HepG2 (cell line): ENCODE measurements around the gene TGM2. TPM values are rescaled to one million over a fixed set of nuclear protein-coding genes. Genes with fewer than 3 reads are reported as not detected.

Experiments
- KAT8 ChIP-seq: IDR thresholded peaks from 2 replicates; pipeline ENCODE4 v1.6.1; 2016; ENCODE audit warnings: missing genetic modification reagents, missing compliant biosample characterization
- MEF2D ChIP-seq: sonication (generic); formaldehyde crosslinking; IDR thresholded peaks from 2 replicates; pipeline ENCODE4 v1.5.1; 2020; ENCODE audit warnings: mild to moderate bottlenecking, missing genetic modification reagents
- NR2F1 ChIP-seq, 2 experiments: fragments of 450-650 bp in 1 of 2; formaldehyde crosslinking in 1 of 2; IDR thresholded peaks; 2 replicates each; pipeline versions ENCODE4 v1.5.0 to v1.6.1; 2016 to 2020; ENCODE audit warnings: mild to moderate bottlenecking in 1 of 2, missing compliant biosample characterization in 1 of 2, missing genetic modification reagents in 1 of 2, moderate library complexity in 1 of 2
- NRL ChIP-seq: sonication (generic); formaldehyde crosslinking; IDR thresholded peaks from 2 replicates; pipeline ENCODE4 v1.5.0; 2020; ENCODE audit warnings: missing genetic modification reagents, mild to moderate bottlenecking, moderate library complexity, borderline replicate concordance
- RBFOX2 ChIP-seq: fragments of 200-400 bp; formaldehyde crosslinking; IDR thresholded peaks from 2 replicates; pipeline ENCODE4 v1.6.1; 2017; ENCODE audit warnings: low read depth, mild to moderate bottlenecking, low read length
- RFXANK ChIP-seq: IDR thresholded peaks from 2 replicates; pipeline ENCODE4 v1.6.1; 2016
- SIN3B ChIP-seq: fragments of 150-350 bp; IDR thresholded peaks from 2 replicates; pipeline ENCODE4 v1.6.1; 2014; ENCODE audit warnings: low read length
- SIX4 ChIP-seq: sonication (generic); formaldehyde crosslinking; IDR thresholded peaks from 2 replicates; pipeline ENCODE4 v1.4.0; 2020; ENCODE audit warnings: missing genetic modification reagents
- SMC3 ChIP-seq: IDR thresholded peaks from 2 replicates; pipeline ENCODE4 v1.6.1; 2011; ENCODE audit warnings: low read length, improper control_type of control experiment
- SNAPC2 ChIP-seq: sonication (generic); formaldehyde crosslinking; IDR thresholded peaks from 2 replicates; pipeline ENCODE4 v1.8.1; 2022; ENCODE audit warnings: mild to moderate bottlenecking, missing genetic modification reagents
- ZNF230 ChIP-seq: sonication (generic); formaldehyde crosslinking; IDR thresholded peaks from 2 replicates; pipeline ENCODE4 v1.4.0; 2020; ENCODE audit warnings: mild to moderate bottlenecking, missing genetic modification reagents
- ZNF337 ChIP-seq: sonication (generic); formaldehyde crosslinking; IDR thresholded peaks from 2 replicates; pipeline ENCODE4 v1.5.1; 2020; ENCODE audit warnings: missing genetic modification reagents, low read depth, mild to moderate bottlenecking, borderline replicate concordance
- ZNF446 ChIP-seq: sonication (generic); formaldehyde crosslinking; IDR thresholded peaks from 2 replicates; pipeline ENCODE4 v1.5.0; 2020; ENCODE audit warnings: mild to moderate bottlenecking, missing genetic modification reagents
- polyA plus RNA-seq, 8 experiments: library from polyadenylated mRNA; depleted of rRNA in 3 of 8; stranded (reverse) in 7 of 8; unstranded in 1 of 8; fragments of >200 nt; fragmentation: Illumina TruSeq in 4 of 8; extraction: Trizol in 4 of 8; gene quantifications; 2 replicates each; pipeline versions ENCODE4 v1.2.1 to v1.2.3, GENCODE V29; 2011 to 2016; ENCODE audit warnings: low read depth in 4 of 8, missing spikeins in 1 of 8, mixed read lengths in 1 of 8; ENCODE audit not compliant: insufficient read depth in 1 of 8
- total RNA-seq, 5 experiments: library from RNA; depleted of rRNA; stranded (reverse); fragments of >200 nt; fragmentation: Illumina TruSeq; extraction: Trizol; gene quantifications; 2 replicates each; pipeline ENCODE4 v1.2.3, GENCODE V29; 2016; ENCODE audit warnings: low read depth in 1 of 5
- TF ChIP-seq, protein P1 (sequence below): sonication (generic); formaldehyde crosslinking; IDR thresholded peaks from 2 replicates; pipeline ENCODE4 v1.5.1; 2020; ENCODE audit warnings: mild to moderate bottlenecking, missing genetic modification reagents, borderline replicate concordance
- TF ChIP-seq, protein P2 (sequence below): IDR thresholded peaks from 2 replicates; pipeline ENCODE4 v1.6.1; 2012; ENCODE audit warnings: inconsistent platforms
- TF ChIP-seq, protein P3 (sequence below): sonication (generic); formaldehyde crosslinking; IDR thresholded peaks from 2 replicates; pipeline ENCODE4 v1.4.0; 2020; ENCODE audit warnings: mild to moderate bottlenecking, missing genetic modification reagents
- TF ChIP-seq, protein P4 (sequence below): sonication (generic); formaldehyde crosslinking; IDR thresholded peaks from 2 replicates; pipeline ENCODE4 v1.4.0; 2020; ENCODE audit warnings: missing genetic modification reagents
- TF ChIP-seq, protein P5 (sequence below): sonication (generic); formaldehyde crosslinking; IDR thresholded peaks from 2 replicates; pipeline ENCODE4 v1.5.0; 2020; ENCODE audit warnings: mild to moderate bottlenecking, low read depth, missing genetic modification reagents, borderline replicate concordance
- TF ChIP-seq, protein P6 (sequence below): sonication (generic); formaldehyde crosslinking; IDR thresholded peaks from 2 replicates; pipeline ENCODE4 v1.8.0; 2022; ENCODE audit warnings: missing genetic modification reagents, mild to moderate bottlenecking, borderline replicate concordance

The TGM2 gene
- total and polyA plus RNA-seq, 2 of the 13 experiments (the other 11 are each of a cell fraction or from before 2014, with no cell fraction given) = 4.2 to 46.4 TPM

DNA sequence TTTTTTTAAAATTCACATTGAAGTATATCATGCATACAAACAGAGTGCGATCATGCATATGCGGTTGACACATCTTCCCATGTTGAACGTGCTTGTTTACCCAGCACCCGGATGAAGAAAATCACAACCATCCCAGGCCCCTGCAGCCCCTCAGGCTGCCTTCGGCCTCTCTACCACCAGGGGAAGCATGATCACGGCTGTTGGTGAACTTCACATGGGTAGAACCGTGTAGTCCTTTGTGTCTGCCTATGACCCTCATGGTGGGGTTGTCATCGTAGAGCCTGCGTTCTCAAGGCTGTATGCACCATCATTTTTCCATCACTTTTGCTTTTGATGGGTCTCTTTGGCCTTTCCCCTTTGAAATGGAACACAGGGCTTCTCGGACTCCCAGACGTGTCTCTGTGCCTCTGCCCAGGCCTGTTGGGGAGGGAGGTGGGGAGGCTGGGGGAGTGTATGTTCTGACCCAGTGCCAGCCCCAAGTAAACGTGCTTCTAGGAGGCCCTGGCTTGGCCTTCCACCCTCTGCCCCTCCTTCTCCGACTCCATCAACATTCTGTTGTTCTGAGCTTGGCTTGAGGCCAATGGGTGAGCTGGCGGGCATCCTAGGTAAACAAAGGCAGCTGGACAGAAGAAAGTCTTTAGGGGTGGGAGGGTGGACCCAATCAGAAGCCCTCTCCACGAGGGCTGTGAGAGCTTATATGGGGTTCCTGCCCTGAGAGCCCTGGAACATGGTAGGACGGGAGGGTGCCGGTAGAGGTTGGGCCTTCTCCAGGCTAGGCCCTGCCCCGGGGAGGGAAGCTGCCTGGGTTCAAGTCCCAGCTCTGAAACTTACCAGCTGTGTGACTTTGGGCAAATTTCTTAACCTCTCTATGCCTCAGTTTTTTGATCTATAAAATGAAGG, 39.7 kb downstream of the TGM2 start (continued):
- TF ChIP-seq, protein P1, sequence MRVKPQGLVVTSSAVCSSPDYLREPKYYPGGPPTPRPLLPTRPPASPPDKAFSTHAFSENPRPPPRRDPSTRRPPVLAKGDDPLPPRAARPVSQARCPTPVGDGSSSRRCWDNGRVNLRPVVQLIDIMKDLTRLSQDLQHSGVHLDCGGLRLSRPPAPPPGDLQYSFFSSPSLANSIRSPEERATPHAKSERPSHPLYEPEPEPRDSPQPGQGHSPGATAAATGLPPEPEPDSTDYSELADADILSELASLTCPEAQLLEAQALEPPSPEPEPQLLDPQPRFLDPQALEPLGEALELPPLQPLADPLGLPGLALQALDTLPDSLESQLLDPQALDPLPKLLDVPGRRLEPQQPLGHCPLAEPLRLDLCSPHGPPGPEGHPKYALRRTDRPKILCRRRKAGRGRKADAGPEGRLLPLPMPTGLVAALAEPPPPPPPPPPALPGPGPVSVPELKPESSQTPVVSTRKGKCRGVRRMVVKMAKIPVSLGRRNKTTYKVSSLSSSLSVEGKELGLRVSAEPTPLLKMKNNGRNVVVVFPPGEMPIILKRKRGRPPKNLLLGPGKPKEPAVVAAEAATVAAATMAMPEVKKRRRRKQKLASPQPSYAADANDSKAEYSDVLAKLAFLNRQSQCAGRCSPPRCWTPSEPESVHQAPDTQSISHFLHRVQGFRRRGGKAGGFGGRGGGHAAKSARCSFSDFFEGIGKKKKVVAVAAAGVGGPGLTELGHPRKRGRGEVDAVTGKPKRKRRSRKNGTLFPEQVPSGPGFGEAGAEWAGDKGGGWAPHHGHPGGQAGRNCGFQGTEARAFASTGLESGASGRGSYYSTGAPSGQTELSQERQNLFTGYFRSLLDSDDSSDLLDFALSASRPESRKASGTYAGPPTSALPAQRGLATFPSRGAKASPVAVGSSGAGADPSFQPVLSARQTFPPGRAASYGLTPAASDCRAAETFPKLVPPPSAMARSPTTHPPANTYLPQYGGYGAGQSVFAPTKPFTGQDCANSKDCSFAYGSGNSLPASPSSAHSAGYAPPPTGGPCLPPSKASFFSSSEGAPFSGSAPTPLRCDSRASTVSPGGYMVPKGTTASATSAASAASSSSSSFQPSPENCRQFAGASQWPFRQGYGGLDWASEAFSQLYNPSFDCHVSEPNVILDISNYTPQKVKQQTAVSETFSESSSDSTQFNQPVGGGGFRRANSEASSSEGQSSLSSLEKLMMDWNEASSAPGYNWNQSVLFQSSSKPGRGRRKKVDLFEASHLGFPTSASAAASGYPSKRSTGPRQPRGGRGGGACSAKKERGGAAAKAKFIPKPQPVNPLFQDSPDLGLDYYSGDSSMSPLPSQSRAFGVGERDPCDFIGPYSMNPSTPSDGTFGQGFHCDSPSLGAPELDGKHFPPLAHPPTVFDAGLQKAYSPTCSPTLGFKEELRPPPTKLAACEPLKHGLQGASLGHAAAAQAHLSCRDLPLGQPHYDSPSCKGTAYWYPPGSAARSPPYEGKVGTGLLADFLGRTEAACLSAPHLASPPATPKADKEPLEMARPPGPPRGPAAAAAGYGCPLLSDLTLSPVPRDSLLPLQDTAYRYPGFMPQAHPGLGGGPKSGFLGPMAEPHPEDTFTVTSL = peak; percentile 45; the same call in 1 of the 2 replicates
- no peak for TF ChIP-seq ZNF446 (CRISPR knock-in tag)
- TF ChIP-seq, protein P2, sequence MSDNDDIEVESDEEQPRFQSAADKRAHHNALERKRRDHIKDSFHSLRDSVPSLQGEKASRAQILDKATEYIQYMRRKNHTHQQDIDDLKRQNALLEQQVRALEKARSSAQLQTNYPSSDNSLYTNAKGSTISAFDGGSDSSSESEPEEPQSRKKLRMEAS = peak; percentile 55
- no peak for TF ChIP-seq ZNF337 (CRISPR knock-in tag)
- peak; percentile 96; the same call in 1 of the 2 replicates for TF ChIP-seq SNAPC2 (CRISPR knock-in tag)
- TF ChIP-seq SIX4 (CRISPR knock-in tag) = peak; percentile 64; the same call in 1 of the 2 replicates
- peak; percentile 81 for TF ChIP-seq NRL
- peak; percentile 46 for TF ChIP-seq KAT8 (CRISPR knock-in tag)
- TF ChIP-seq, protein P3, sequence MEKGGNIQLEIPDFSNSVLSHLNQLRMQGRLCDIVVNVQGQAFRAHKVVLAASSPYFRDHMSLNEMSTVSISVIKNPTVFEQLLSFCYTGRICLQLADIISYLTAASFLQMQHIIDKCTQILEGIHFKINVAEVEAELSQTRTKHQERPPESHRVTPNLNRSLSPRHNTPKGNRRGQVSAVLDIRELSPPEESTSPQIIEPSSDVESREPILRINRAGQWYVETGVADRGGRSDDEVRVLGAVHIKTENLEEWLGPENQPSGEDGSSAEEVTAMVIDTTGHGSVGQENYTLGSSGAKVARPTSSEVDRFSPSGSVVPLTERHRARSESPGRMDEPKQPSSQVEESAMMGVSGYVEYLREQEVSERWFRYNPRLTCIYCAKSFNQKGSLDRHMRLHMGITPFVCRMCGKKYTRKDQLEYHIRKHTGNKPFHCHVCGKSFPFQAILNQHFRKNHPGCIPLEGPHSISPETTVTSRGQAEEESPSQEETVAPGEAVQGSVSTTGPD (CRISPR knock-in tag) = no peak
- peak; percentile 94 for TF ChIP-seq SMC3
- TF ChIP-seq SIN3B = no peak
- TF ChIP-seq, protein P4, sequence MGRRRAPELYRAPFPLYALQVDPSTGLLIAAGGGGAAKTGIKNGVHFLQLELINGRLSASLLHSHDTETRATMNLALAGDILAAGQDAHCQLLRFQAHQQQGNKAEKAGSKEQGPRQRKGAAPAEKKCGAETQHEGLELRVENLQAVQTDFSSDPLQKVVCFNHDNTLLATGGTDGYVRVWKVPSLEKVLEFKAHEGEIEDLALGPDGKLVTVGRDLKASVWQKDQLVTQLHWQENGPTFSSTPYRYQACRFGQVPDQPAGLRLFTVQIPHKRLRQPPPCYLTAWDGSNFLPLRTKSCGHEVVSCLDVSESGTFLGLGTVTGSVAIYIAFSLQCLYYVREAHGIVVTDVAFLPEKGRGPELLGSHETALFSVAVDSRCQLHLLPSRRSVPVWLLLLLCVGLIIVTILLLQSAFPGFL (CRISPR knock-in tag) = no peak
- TF ChIP-seq, protein P5, sequence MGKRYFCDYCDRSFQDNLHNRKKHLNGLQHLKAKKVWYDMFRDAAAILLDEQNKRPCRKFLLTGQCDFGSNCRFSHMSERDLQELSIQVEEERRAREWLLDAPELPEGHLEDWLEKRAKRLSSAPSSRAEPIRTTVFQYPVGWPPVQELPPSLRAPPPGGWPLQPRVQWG (CRISPR knock-in tag) = no peak
- 0 out of 4 replicates have a peak, but pooled peaks of 1 of the 2 experiments have one; percentile 49 for TF ChIP-seq NR2F1 (CRISPR knock-in tag; IDR thresholded peaks at IDR 0.05)
- TF ChIP-seq ZNF230 (CRISPR knock-in tag) = peak; percentile 27; the same call in 1 of the 2 replicates
- TF ChIP-seq, protein P6, sequence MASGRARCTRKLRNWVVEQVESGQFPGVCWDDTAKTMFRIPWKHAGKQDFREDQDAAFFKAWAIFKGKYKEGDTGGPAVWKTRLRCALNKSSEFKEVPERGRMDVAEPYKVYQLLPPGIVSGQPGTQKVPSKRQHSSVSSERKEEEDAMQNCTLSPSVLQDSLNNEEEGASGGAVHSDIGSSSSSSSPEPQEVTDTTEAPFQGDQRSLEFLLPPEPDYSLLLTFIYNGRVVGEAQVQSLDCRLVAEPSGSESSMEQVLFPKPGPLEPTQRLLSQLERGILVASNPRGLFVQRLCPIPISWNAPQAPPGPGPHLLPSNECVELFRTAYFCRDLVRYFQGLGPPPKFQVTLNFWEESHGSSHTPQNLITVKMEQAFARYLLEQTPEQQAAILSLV = peak; percentile 26; the same call in 1 of the 2 replicates
- TF ChIP-seq RFXANK = no peak
- TF ChIP-seq RBFOX2 = no peak
- TF ChIP-seq MEF2D (CRISPR knock-in tag) = peak; percentile 40; the same call in 1 of the 2 replicates
